IMR-90 (cell line): ENCODE data around the gene MGLL. TPM values are rescaled to one million over a fixed set of nuclear protein-coding genes. Genes with fewer than 3 reads are reported as not detected.
A peak's percentile ranks its signal among the peaks of the same experiment; 100 is the strongest.

Experiments used
- ATAC-seq: fragments of 200-7000 bp; cut with Tn5 transposase; 2 replicates; pipeline ENCODE4 v1.9.1; 2020; ENCODE audit warnings: low read depth, mild to moderate bottlenecking, moderate library complexity
- BruUV-seq: library from RNA; stranded (reverse); fragments of 400-500 nt; replicated peaks from 2 replicates; lab custom pipeline; 2021; lab: Mats Ljungman, UMichigan
- CTCF ChIA-PET: fragments of 300-600 bp; formaldehyde crosslinking; extraction: SDS; loops from one replicate; lab custom pipeline; 2021; ENCODE audit warnings: antibody characterized with exemption; lab: Yijun Ruan, JAX
- POLR2A ChIA-PET: fragments of 300-600 bp; sonication (Branson Sonifier 250); formaldehyde crosslinking; loops from one replicate; lab custom pipeline; 2022; ENCODE audit warnings: antibody characterized with exemption; ENCODE audit not compliant: unreplicated experiment; lab: Charles Lee
- DNase-seq: peaks from one replicate; pipeline ENCODE4 v3.0.0; 2013
- H2AFZ ChIP-seq: replicated peaks from 2 replicates; pipeline ENCODE3; 2013; ENCODE audit warnings: low read length, mild to moderate bottlenecking; ENCODE audit not compliant: poor library complexity
- H2AK5ac ChIP-seq: 2 replicates; pipeline ENCODE4 v1.6.1; 2013; ENCODE audit warnings: low read depth, low read length, inconsistent platforms
- H2AK9ac ChIP-seq: replicated peaks from 2 replicates; pipeline ENCODE3; 2013; ENCODE audit warnings: mild to moderate bottlenecking, low read depth, low read length, moderate library complexity; ENCODE audit not compliant: poor library complexity
- H2BK120ac ChIP-seq: 2 replicates; pipeline ENCODE4 v1.6.1; 2013; ENCODE audit warnings: low read depth, low read length, inconsistent platforms
- H2BK15ac ChIP-seq: 3 replicates; pipeline ENCODE4 v1.6.1; 2013; ENCODE audit warnings: low read depth, low read length, inconsistent platforms
- H2BK20ac ChIP-seq: 2 replicates; pipeline ENCODE4 v1.6.1; 2013; ENCODE audit warnings: low read depth, mild to moderate bottlenecking, inconsistent platforms, low read length, moderate library complexity
- H2BK5ac ChIP-seq: 2 replicates; pipeline ENCODE4 v1.6.1; 2013; ENCODE audit warnings: mild to moderate bottlenecking, low read depth, low read length, inconsistent platforms; ENCODE audit not compliant: poor library complexity, severe bottlenecking
- H3K14ac ChIP-seq: replicated peaks from 2 replicates; pipeline ENCODE4 v1.6.1; 2013; ENCODE audit warnings: low read depth, low read length, inconsistent platforms
- H3K18ac ChIP-seq: 2 replicates; pipeline ENCODE4 v1.6.1; 2013; ENCODE audit warnings: low read depth, low read length, control low read depth
- H3K23ac ChIP-seq: 2 replicates; pipeline ENCODE4 v1.6.1; 2013; ENCODE audit warnings: low read depth, low read length, inconsistent platforms
- H3K27ac ChIP-seq: 2 replicates; pipeline ENCODE4 v1.5.1; 2013; ENCODE audit warnings: mild to moderate bottlenecking, control low read depth, low read length; ENCODE audit not compliant: insufficient read depth
- H3K27me3 ChIP-seq: 2 replicates; pipeline ENCODE4 v1.6.1; 2013; ENCODE audit warnings: low read length; ENCODE audit not compliant: control insufficient read depth, insufficient read depth
- H3K36me3 ChIP-seq: 2 replicates; pipeline ENCODE4 v1.6.1; 2013; ENCODE audit warnings: low read length, mixed read lengths; ENCODE audit not compliant: control insufficient read depth, insufficient read depth
- H3K4ac ChIP-seq: 2 replicates; pipeline ENCODE4 v1.6.1; 2013; ENCODE audit warnings: low read depth, low read length, inconsistent platforms
- H3K4me1 ChIP-seq: 2 replicates; pipeline ENCODE4 v1.6.1; 2013; ENCODE audit warnings: low read length, mixed read lengths; ENCODE audit not compliant: control insufficient read depth, insufficient read depth
- H3K4me2 ChIP-seq: 2 replicates; pipeline ENCODE4 v1.6.1; 2013; ENCODE audit warnings: low read depth, mild to moderate bottlenecking, control low read depth, low read length, moderate library complexity
- H3K4me3 ChIP-seq: 2 replicates; pipeline ENCODE4 v1.5.1; 2013; ENCODE audit warnings: low read depth, mild to moderate bottlenecking, control low read depth, low read length, moderate library complexity; ENCODE audit not compliant: insufficient read depth
- H3K56ac ChIP-seq: 2 replicates; pipeline ENCODE4 v1.6.1; 2013; ENCODE audit warnings: low read length, inconsistent platforms; ENCODE audit not compliant: insufficient read depth; ENCODE audit errors: extremely low read depth
- H3K79me1 ChIP-seq, 2 experiments: 2 replicates each; pipeline ENCODE4 v1.6.1; 2013; ENCODE audit warnings: low read length in 2 of 2, inconsistent platforms in 1 of 2, low read depth in 1 of 2
- H3K9ac ChIP-seq: 2 replicates; pipeline ENCODE4 v1.6.1; 2013; ENCODE audit warnings: low read depth, low read length, control low read depth
- H3K9me1 ChIP-seq: 2 replicates; pipeline ENCODE4 v1.6.1; 2013; ENCODE audit warnings: low read length, inconsistent platforms; ENCODE audit not compliant: insufficient read depth
- H3K9me3 ChIP-seq: 2 replicates; pipeline ENCODE4 v1.6.1; 2013; ENCODE audit warnings: low read length; ENCODE audit not compliant: control insufficient read depth, insufficient read depth
- H4K20me1 ChIP-seq: 2 replicates; pipeline ENCODE4 v1.6.1; 2013; ENCODE audit warnings: low read length, inconsistent platforms; ENCODE audit not compliant: insufficient read depth
- H4K5ac ChIP-seq: 2 replicates; pipeline ENCODE4 v1.6.1; 2013; ENCODE audit warnings: mild to moderate bottlenecking, low read depth, low read length, control low read depth
- H4K8ac ChIP-seq, 2 experiments: 2 replicates each; pipeline ENCODE4 v1.6.1; 2013; ENCODE audit warnings: low read depth in 2 of 2, low read length in 2 of 2, control low read depth in 1 of 2, inconsistent platforms in 1 of 2
- H4K91ac ChIP-seq: 2 replicates; pipeline ENCODE4 v1.6.1; 2013; ENCODE audit warnings: low read depth, low read length, inconsistent platforms; ENCODE audit not compliant: insufficient read depth
- CEBPB ChIP-seq: IDR thresholded peaks from 2 replicates; pipeline ENCODE4 v1.6.1; 2012; ENCODE audit warnings: low read depth, low read length, improper control_type of control experiment
- CHD1 ChIP-seq: IDR thresholded peaks from 2 replicates; pipeline ENCODE4 v1.6.1; 2012; ENCODE audit warnings: low read depth, low read length, improper control_type of control experiment
- CTCF ChIP-seq: conservative IDR thresholded peaks from 2 replicates; pipeline ENCODE4 v1.5.1; 2012; ENCODE audit warnings: mild to moderate bottlenecking, low read depth, low read length, improper control_type of control experiment
- ELK1 ChIP-seq: fragments of 150-350 bp; IDR thresholded peaks from 2 replicates; pipeline ENCODE4 v1.6.1; 2016; ENCODE audit warnings: low read depth, mild to moderate bottlenecking, low read length, moderate library complexity, borderline replicate concordance
- MAFK ChIP-seq: IDR thresholded peaks from 2 replicates; pipeline ENCODE4 v1.6.1; 2012; ENCODE audit warnings: low read depth, low read length, improper control_type of control experiment
- MXI1 ChIP-seq: IDR thresholded peaks from 2 replicates; pipeline ENCODE4 v1.6.1; 2012; ENCODE audit warnings: low read depth, mild to moderate bottlenecking, low read length, moderate library complexity, borderline replicate concordance
- POLR2A ChIP-seq: IDR thresholded peaks from 2 replicates; pipeline ENCODE4 v1.6.1; 2012; ENCODE audit warnings: mild to moderate bottlenecking, low read depth, low read length
- SMC3 ChIP-seq: fragments of 150-350 bp; IDR thresholded peaks from 2 replicates; pipeline ENCODE4 v1.6.1; 2016; ENCODE audit warnings: low read depth, mild to moderate bottlenecking, antibody characterized with exemption, low read length, moderate library complexity
- WGBS, 2 experiments: methylation state at CpG; one replicate each; pipeline versions ENCODE4 v1.1.5 to v1.1.7; 2013; ENCODE audit warnings: missing lambda C conversion rate in 2 of 2; ENCODE audit not compliant: insufficient read length in 1 of 2; ENCODE audit errors: extremely low coverage in 2 of 2; 5-methylcytosine and 5-hydroxymethylcytosine counted together
- dilution Hi-C: fragments of 300-500 bp; cut with HindIII; formaldehyde crosslinking; loops from one replicate; pipeline ENCODE4 v1.14.3; 2018; ENCODE audit warnings: low sequenced_read_pairs; ENCODE audit not compliant: unreplicated experiment
- in situ Hi-C: fragments of 300-500 bp; cut with MboI; formaldehyde crosslinking; loops from 3 replicates; pipeline ENCODE4 v1.14.3; 2019; ENCODE audit warnings: low sequenced_read_pairs, inconsistent platforms, mixed read lengths
- intact Hi-C: fragments of 100-400 bp; cut with micrococcal nuclease; formaldehyde crosslinking; loops from 2 replicates; pipeline ENCODE4 v1.10.0; 2022
- polyA plus RNA-seq, 3 experiments: library from polyadenylated mRNA; depleted of rRNA; stranded (reverse); fragments of >200 nt; gene quantifications; 2 replicates each; pipeline ENCODE4 v1.2.3, GENCODE V29; 2012; ENCODE audit warnings: low replicate concordance in 1 of 3
- total RNA-seq: library from RNA; depleted of rRNA; stranded (reverse); fragments of >200 nt; gene quantifications from 2 replicates; pipeline ENCODE4 v1.2.3, GENCODE V29; 2012
- TF ChIP-seq, protein P1 (sequence below): fragments of 150-350 bp; IDR thresholded peaks from 2 replicates; pipeline ENCODE4 v1.6.1; 2017; ENCODE audit warnings: mild to moderate bottlenecking, antibody characterized with exemption, low read length, low read depth

MGLL gene
- total and polyA plus RNA-seq, 2 of the 4 experiments (the other 2 are of a cell fraction), result 23.7 to 60.6 TPM

- no peak for TF ChIP-seq ELK1
These were observed 44.2 kb downstream of the MGLL start (continued) for GRCh38 chr3:127777921-127778656.

DNA sequence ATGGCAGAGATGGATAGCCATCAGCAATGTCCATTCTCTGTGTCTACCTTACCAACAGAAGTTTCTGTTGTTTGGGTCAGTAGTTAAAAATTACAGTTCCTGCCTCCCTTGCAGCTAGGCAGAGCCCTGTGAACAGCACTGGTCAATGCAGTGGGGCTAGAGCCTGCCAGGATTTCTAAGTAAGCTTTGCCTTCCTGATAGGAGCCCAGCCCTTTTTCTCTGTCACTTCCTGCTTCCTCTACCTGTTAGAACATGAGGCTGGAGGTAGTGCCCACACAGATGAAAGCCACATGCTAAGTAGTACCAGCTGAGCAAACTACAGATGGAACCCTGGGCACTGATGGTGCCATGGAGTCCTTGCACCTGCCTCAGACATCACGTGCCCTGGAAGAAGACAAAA is 45.0 kb downstream of the MGLL start:
- H3K36me3 ChIP-seq, result no peaks in the 10 kb centered on the region; the same call in 1 of the 2 replicates
- H3K4me1 ChIP-seq, result peaks cover 42% of the 10 kb centered on the region
- BruUV-seq, result no TSS peak
- DNase-seq, result no peak
- H3K79me1 ChIP-seq, result peaks cover 45 to 85% of the 10 kb centered on the region in 2 experiments
- H3K4me3 ChIP-seq, result no peak overlapping the region
- H2AK5ac ChIP-seq, result peak overlapping the region; percentile 22; the same call in 1 of the 2 replicates
- in situ Hi-C loops, result no loop called here
- H2BK15ac ChIP-seq, result peak overlapping the region; percentile 39; the same call in 2 of the 3 replicates
- no CpG with 5 or more reads among the region's 1 CpG for WGBS, 2 experiments
- peak overlapping the region; percentile 84 for H3K4ac ChIP-seq
- H3K9me3 ChIP-seq, result peaks cover 4% of the 10 kb centered on the region
- ATAC-seq, result no peak
- H3K4me2 ChIP-seq, result no peak overlapping the region
- no peak overlapping the region; the same call in 1 of the 2 replicates for H3K18ac ChIP-seq
- no peak overlapping the region for H2AFZ ChIP-seq
- no peak overlapping the region for H3K9ac ChIP-seq
- no peak overlapping the region for H3K56ac ChIP-seq
- intact Hi-C loops, result no loop called here
- peak overlapping the region; percentile 41 to 88; a peak in 2 of 4 replicates for H4K8ac ChIP-seq
- H4K20me1 ChIP-seq, result no peaks in the 10 kb centered on the region; the same call in 1 of the 2 replicates
- dilution Hi-C loops, result no loop called here
- H2BK120ac ChIP-seq, result no peak overlapping the region; the same call in 1 of the 2 replicates
- H3K27ac ChIP-seq, result no peak overlapping the region
- peak overlapping the region; percentile 16 for H3K14ac ChIP-seq
- no peak overlapping the region; the same call in 1 of the 2 replicates for H4K5ac ChIP-seq
- peak overlapping the region; percentile 43; the same call in 1 of the 2 replicates for H3K23ac ChIP-seq
- CTCF ChIA-PET, result no interaction called here
- no peak for TF ChIP-seq ELK1
- no peak for TF ChIP-seq CHD1
- no peak for TF ChIP-seq MAFK
- TF ChIP-seq, protein P1, sequence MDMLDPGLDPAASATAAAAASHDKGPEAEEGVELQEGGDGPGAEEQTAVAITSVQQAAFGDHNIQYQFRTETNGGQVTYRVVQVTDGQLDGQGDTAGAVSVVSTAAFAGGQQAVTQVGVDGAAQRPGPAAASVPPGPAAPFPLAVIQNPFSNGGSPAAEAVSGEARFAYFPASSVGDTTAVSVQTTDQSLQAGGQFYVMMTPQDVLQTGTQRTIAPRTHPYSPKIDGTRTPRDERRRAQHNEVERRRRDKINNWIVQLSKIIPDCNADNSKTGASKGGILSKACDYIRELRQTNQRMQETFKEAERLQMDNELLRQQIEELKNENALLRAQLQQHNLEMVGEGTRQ, result no peak
- TF ChIP-seq POLR2A, result no peak
- TF ChIP-seq MXI1, result no peak
- TF ChIP-seq SMC3, result no peak
- no peak for TF ChIP-seq CEBPB
- no peak for TF ChIP-seq CTCF
- 0 out of 2 replicates have a peak overlapping the region, but pooled peaks have one; percentile 34 for H2BK20ac ChIP-seq
- H4K91ac ChIP-seq, result peak overlapping the region; percentile 56; the same call in 1 of the 2 replicates
- H3K27me3 ChIP-seq, result no peaks in the 10 kb centered on the region
- POLR2A ChIA-PET, result no interaction called here
- no peak overlapping the region for H2AK9ac ChIP-seq
- no peak overlapping the region for H2BK5ac ChIP-seq
- H3K9me1 ChIP-seq, result peaks cover 34% of the 10 kb centered on the region
